ENCODE data around the gene TUBB6. TPM values are rescaled to one million over a fixed set of nuclear protein-coding genes. Genes with fewer than 3 reads are reported as not detected.

Gene TUBB6
- total and polyA plus RNA-seq, 8 donors = 55.6 to 140 (median 83.1) TPM

GRCh38 chr18:12371590-12371989 is 63.5 kb downstream of the TUBB6 start:
- no peak for TF ChIP-seq CTCF (IDR thresholded peaks at IDR 0.05)
- no peaks in the 10 kb centered on the region for H3K27me3 ChIP-seq
- no peak for DNase-seq
- no peak for ATAC-seq
- H3K4me1 ChIP-seq = peaks cover 20 to 39% of the 10 kb centered on the region in 2 donors
- no peak overlapping the region for H3K27ac ChIP-seq
- intact Hi-C loops (cut with DNase I) = no loop called here
- no peak overlapping the region for H3K4me3 ChIP-seq
- peaks cover 0 to 34% of the 10 kb centered on the region in 2 donors for H3K36me3 ChIP-seq
- no peaks in the 10 kb centered on the region for H3K9me3 ChIP-seq

- Histone ChIP-seq H3K36me3 (peaks cover 0 to 26% of the 10 kb centered on the region in 2 donors), H3K9me3 (no peaks in the 10 kb centered on the region), H3K27ac (no peak overlapping the region), H3K4me1 (peaks cover 20 to 39% of the 10 kb centered on the region in 2 donors), H3K4me3 (no peak overlapping the region), H3K27me3 (no peaks in the 10 kb centered on the region)
- intact Hi-C loops (cut with DNase I) = no loop called here
- ATAC-seq = no peak
- TF ChIP-seq CTCF (IDR thresholded peaks at IDR 0.05) = no peak
- DNase-seq = no peak
Observed at GRCh38 chr18:12372406-12372805, 64.4 kb downstream of the TUBB6 start.

DNA sequence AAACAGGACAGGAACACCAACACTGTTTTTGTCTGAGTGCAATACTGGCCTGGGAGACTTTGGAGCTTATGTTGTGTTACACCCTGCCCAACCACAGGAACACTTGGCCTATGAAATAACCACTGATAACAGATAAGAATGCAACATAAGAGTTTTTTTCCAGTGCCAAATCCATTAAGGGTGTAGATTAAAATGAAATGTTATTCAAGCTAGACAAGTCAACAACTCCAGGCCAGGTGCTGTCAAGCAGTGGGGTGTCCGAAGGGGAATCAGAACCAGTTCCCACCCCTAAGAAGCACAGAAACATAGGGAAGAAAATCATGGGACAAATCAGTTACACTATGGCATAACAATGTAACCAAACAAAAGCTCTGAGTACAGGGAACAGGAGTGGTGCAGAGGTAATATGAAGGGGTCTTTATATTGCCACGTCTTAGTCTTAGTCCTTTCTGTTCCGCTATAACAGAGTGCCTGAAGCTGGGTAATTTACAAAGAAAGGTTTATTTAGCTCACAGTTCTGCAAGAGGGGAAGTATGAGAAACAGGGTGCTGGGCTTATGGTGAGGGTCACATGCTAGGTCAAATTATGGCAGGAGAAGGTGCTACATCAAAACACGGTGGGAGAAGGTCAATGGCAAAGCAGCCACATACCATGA is 65.2 kb downstream of the TUBB6 start:
- intact Hi-C loops (cut with DNase I) = no loop called here
- no peak overlapping the region for H3K27ac ChIP-seq

DNA sequence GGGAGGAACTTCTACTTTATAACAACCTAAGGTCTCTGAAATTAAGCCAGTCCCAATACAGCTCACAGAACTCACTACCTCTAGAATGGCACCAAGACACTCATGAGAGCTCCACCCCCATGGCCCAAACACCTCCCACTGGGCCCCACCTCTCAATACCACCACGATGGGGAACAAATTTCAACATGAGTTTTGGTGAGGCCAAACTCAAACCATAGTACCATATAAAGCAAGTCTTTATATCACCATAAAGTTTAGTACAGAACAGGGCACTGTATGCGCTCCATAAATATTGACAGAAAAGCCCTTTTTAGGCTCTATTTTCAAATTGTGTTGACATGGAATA is 65.7 kb downstream of the TUBB6 start:
- no peaks in the 10 kb centered on the region for H3K9me3 ChIP-seq
- no peak overlapping the region for H3K27ac ChIP-seq
- intact Hi-C loops (cut with DNase I) = no loop called here
- ATAC-seq = no peak
- DNase-seq = no peak
- no peak overlapping the region for H3K4me3 ChIP-seq
- peaks cover 20 to 39% of the 10 kb centered on the region in 2 donors for H3K4me1 ChIP-seq
- no peak for TF ChIP-seq CTCF (IDR thresholded peaks at IDR 0.05)
- H3K27me3 ChIP-seq = no peaks in the 10 kb centered on the region
- peaks cover 0 to 13% of the 10 kb centered on the region in 2 donors for H3K36me3 ChIP-seq

More for the DNA sequence above, 65.2 kb downstream of the TUBB6 start:
- no peak for TF ChIP-seq CTCF (IDR thresholded peaks at IDR 0.05)
- H3K4me3 ChIP-seq = no peak overlapping the region
- peaks cover 20 to 39% of the 10 kb centered on the region in 2 donors for H3K4me1 ChIP-seq
- H3K36me3 ChIP-seq = peaks cover 0 to 18% of the 10 kb centered on the region in 2 donors
- H3K27me3 ChIP-seq = no peaks in the 10 kb centered on the region
- DNase-seq = no peak
- ATAC-seq = no peak
- H3K9me3 ChIP-seq = no peaks in the 10 kb centered on the region

DNA sequence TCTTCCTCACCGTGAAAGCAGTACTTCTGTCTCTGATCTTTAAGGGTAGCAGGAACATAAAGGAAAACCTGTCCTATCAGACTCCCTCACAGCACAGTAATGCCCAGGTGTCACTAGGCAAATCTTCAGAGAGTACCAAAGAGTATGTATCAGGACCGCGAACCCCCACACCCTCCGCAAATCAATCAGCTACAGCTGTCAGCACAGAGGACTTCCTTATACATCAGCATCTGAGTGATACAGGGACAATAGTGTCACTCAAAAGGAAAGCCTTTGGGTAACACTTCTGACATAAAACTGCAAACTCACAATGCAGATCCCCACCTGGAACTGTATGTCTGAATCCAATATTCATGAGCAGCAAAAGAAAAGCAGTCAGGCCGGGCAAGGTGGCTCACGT is 66.4 kb downstream of the TUBB6 start:
- TF ChIP-seq CTCF (IDR thresholded peaks at IDR 0.05) = no peak
- peaks cover 0 to 6% of the 10 kb centered on the region in 2 donors for H3K36me3 ChIP-seq
- peaks cover 20 to 39% of the 10 kb centered on the region in 2 donors for H3K4me1 ChIP-seq
- no peaks in the 10 kb centered on the region for H3K9me3 ChIP-seq
- intact Hi-C loops (cut with DNase I) = no loop called here
- H3K27ac ChIP-seq = no peak overlapping the region
- H3K27me3 ChIP-seq = no peaks in the 10 kb centered on the region
- H3K4me3 ChIP-seq = no peak overlapping the region
- DNase-seq (no peak), ATAC-seq (no peak)

Other genes with a start within 250 kb of the TUBB6 start
- gene ANKRD62, start 214.4 kb upstream of the TUBB6 start, total RNA-seq = under 1 TPM in 1 of 2 donors, not detected in 1; 0.20 TPM
- gene ANKRD62, start 214.4 kb upstream of the TUBB6 start, polyA plus RNA-seq (ENCODE audit: insufficient read length in 6 of 6) = under 1 TPM in 5 of 6 donors, not detected in 1; 0.06 to 0.10 (median 0.09) TPM
- gene CIDEA, start 53.9 kb upstream of the TUBB6 start, total RNA-seq = not detected
- gene CIDEA, start 53.9 kb upstream of the TUBB6 start, polyA plus RNA-seq (ENCODE audit: insufficient read length in 6 of 6) = 1 to 10 TPM in 4 of 6 donors, under 1 TPM in 2; 0.77 to 2.2 (median 1.8) TPM
- 10 to 100 TPM; 30.3 to 39.8 TPM for gene AFG3L2, start 69.0 kb downstream of the TUBB6 start, total RNA-seq
- 10 to 100 TPM; 35.2 to 48.4 (median 45.8) TPM for gene AFG3L2, start 69.0 kb downstream of the TUBB6 start, polyA plus RNA-seq (ENCODE audit: insufficient read length in 6 of 6)
- 1 to 10 TPM; 5.3 TPM for gene PRELID3A, start 99.7 kb downstream of the TUBB6 start, total RNA-seq
- gene PRELID3A, start 99.7 kb downstream of the TUBB6 start, polyA plus RNA-seq (ENCODE audit: insufficient read length in 6 of 6) = 1 to 10 TPM; 5.5 to 8.2 (median 6.9) TPM